ENCODE data around the gene RBM27.
"Not testable (repeated sequence)": the region's sequence is repeated elsewhere in the genome, so short reads cannot be mapped to it uniquely, and the experiment has no call there.

The RBM27 gene, protein sequence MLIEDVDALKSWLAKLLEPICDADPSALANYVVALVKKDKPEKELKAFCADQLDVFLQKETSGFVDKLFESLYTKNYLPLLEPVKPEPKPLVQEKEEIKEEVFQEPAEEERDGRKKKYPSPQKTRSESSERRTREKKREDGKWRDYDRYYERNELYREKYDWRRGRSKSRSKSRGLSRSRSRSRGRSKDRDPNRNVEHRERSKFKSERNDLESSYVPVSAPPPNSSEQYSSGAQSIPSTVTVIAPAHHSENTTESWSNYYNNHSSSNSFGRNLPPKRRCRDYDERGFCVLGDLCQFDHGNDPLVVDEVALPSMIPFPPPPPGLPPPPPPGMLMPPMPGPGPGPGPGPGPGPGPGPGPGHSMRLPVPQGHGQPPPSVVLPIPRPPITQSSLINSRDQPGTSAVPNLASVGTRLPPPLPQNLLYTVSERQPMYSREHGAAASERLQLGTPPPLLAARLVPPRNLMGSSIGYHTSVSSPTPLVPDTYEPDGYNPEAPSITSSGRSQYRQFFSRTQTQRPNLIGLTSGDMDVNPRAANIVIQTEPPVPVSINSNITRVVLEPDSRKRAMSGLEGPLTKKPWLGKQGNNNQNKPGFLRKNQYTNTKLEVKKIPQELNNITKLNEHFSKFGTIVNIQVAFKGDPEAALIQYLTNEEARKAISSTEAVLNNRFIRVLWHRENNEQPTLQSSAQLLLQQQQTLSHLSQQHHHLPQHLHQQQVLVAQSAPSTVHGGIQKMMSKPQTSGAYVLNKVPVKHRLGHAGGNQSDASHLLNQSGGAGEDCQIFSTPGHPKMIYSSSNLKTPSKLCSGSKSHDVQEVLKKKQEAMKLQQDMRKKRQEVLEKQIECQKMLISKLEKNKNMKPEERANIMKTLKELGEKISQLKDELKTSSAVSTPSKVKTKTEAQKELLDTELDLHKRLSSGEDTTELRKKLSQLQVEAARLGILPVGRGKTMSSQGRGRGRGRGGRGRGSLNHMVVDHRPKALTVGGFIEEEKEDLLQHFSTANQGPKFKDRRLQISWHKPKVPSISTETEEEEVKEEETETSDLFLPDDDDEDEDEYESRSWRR

DNA sequence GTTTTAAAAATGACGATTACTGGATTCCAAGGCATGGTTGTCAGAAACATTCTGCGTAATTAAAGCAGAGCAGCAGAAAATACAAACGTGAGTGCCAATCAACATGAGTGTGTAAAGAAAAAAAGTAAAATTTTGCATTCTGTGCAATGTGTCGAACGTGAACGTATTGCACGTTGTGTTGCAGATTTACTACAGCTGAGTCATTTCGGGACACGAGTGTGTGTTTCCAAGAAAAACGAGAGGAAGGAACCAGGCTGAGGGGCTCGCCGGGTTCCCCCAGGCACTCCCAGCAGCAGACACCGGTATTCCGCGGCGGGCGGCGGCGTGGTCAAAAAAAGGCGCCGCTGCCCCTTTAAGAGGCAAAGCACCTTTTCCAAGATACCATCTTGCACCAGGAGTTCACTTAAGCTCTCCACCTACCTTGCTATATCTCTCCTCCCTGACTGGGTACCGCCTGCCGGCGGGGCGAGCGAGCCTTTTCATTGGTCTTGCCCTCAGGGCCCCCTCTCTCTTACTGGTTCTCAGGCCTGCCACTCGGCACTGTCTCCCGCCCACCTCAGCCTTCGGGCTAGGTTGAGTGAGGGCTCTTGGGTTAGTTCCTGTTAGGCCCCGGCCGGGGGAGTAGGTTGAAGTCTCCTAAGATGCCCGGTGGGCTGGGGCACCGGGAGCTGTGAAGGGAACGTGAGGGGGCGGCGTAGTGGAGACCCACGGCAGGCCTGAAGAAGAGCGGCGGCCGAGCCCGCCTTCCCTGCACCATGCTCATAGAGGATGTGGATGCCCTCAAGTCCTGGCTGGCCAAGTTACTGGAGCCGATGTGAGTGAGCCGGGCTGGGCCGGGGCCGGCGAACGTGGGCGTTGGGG lies at the start of gene RBM27:
Gene RBM27 (plus strand): TSS at position 595 of the 861 bp plus-strand sequence. CDS start 161 bp downstream, at position 756.
- in situ Hi-C loops (cut with HindIII; ENCODE audit: low pct_ligation_motif_present, low pct_unique_long_range_greater_than_20kb, low sequenced_read_pairs): no loop called here
- DNase-seq: peak; percentile 97

DNA sequence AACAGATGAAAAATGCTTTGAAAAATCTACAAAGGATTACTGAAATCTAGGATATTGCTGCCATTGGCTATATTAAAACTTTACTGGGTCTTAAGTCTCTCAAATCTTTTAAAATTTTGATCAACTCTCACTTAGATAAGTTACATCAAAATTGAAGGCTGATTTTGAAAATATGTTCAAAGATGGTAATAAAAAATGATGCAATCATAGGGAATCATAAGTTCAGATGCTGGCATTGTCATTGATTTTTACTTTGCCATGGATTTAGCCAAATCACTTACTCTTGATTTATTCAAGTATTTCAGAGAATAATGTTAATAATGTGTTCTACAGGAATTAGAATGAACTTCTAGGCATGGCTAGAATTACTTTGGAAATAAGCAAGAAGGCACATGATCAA lies 45.1 kb upstream of the RBM27 start:
- no peak for DNase-seq
- in situ Hi-C loops (cut with HindIII; ENCODE audit: low pct_ligation_motif_present, low pct_unique_long_range_greater_than_20kb, low sequenced_read_pairs): no loop called here

DNA sequence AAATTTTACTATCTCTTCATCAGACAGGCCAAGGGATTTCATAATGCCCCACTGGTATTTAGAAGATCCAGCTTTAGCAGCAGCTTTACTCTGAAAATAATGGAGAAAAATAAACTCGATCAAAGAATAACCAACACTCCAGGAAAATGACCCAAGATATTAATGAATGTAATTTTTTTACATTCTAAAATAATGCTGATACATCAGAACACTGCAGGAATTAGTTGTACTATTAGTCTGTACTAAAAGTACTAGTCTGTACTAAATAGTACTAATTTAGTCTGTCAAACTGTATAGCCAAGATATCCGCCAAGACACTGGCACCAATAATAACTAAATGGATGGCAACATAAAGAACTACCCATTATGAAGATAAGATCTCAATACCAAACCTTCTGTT lies 39.0 kb upstream of the RBM27 start:
- no peak for DNase-seq
- in situ Hi-C loops (cut with HindIII; ENCODE audit: low pct_ligation_motif_present, low pct_unique_long_range_greater_than_20kb, low sequenced_read_pairs): no loop called here

DNA sequence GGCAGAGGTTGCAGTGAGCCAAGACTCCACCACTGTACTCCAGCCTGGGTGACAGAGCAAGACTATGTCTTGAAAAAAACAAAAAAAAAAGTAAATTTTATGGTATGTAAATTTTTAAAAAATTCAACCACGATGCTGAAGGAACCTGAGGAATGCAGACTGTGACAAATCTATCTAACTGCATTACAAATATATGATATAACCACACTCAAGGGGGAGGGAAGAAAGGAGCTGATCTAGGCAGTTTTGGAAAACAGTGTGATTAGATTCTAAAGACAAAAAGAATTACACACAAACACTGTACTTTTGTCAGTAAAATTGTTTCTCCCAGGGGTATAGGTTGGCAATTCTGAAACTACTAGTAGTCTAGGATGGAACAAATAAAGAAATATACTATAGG lies 37.9 kb upstream of the RBM27 start:
- DNase-seq: no peak
- in situ Hi-C loops (cut with HindIII; ENCODE audit: low pct_ligation_motif_present, low pct_unique_long_range_greater_than_20kb, low sequenced_read_pairs): no loop called here

DNA sequence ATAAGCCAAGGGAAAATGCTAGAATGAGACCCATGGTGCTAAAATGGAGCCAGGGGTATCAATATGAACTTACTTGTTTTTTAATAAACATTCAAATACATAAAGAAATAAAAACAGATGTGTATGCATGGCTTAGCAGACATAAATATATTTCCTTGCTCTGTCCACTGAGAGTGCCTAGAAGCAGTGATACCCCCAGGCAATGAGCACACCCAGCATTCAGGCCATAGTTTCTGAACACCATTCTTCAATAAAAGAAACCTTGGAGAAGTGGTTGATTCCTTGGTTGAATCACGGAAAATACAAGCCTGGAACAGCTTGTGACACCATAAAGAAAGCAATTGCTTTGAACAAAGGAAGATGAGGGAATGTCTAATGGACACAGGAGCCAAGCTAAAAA lies 37.5 kb upstream of the RBM27 start:
- in situ Hi-C loops (cut with HindIII; ENCODE audit: low pct_ligation_motif_present, low pct_unique_long_range_greater_than_20kb, low sequenced_read_pairs): no loop called here
- no peak for DNase-seq

DNA sequence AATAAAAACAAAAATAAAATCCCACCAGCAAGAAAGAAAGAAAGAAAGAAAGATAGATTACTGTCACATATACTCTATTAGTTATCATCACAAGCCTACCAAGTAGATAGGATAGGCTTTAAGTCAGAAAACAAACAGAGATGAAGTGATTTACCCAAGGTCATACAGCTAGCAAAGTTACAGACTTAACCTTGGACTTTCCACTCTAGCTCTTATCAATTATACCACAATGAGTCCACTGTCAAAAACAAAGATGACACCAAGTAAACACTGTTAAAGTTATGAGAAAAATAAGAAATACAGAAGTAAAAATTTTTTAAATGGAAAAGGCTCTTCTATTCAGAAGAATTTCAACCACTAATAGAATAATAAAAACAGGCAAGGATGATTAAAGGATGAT lies 34.3 kb upstream of the RBM27 start:
- in situ Hi-C loops (cut with HindIII; ENCODE audit: low pct_ligation_motif_present, low pct_unique_long_range_greater_than_20kb, low sequenced_read_pairs): no loop called here
- DNase-seq: no peak

DNA sequence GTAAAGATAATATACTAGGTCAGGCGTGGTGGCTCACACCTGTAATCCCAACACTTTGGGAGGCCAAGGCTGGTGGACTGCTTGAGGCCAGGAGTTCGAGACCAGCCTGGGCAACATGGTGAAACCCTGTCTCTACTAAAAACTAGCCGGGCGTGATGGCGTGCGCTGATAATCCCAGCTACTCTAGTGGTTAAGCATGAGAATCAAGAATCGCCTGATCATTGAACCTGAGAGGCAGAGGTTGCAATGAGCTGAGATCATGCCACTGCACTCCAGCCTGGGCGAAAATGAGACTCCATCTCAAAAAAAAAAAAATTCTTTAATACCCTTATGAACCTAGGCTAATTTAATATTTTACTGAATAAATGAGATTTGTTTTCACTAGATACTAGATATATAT lies 30.4 kb upstream of the RBM27 start:
- DNase-seq; in situ Hi-C loops (cut with HindIII; ENCODE audit: low pct_ligation_motif_present, low pct_unique_long_range_greater_than_20kb, low sequenced_read_pairs): not testable (repeated sequence)

DNA sequence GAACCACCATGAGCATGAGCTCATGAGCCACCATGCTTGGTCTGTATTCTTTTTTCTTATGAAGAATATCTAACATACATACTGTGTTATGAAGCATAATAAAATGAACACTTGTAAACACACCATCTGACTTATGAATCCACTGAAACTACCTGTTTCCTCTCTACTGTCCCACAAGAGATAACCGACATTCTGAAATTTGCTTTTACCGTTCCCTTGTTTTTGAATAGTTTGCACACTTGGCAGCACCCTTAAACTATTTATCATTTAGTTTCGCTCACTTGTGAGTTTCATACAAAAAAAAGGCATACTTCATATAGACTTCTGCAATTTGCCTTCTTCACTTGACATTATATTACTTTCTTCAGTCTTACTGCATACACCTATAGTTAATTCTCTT lies 29.8 kb upstream of the RBM27 start:
- in situ Hi-C loops (cut with HindIII; ENCODE audit: low pct_ligation_motif_present, low pct_unique_long_range_greater_than_20kb, low sequenced_read_pairs): no loop called here
- DNase-seq: no peak

DNA sequence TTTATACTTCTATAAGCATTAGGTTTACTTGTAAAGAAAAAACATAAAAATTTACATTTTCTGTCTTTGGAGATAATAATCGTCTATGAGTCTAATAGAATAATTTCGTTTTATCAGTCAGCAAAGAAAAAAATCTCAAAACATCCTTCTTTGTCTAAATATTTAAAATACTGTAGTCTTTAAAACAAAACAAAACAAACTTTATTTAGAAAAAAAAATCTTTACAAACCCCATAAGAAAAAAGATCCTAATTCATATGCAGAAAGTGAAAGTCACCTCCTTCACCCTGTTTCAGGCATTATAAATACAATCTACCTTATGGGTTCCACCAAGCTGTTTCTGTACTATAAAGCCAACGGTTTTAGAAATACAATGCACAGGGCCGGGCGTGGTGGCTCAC lies 26.6 kb upstream of the RBM27 start:
- in situ Hi-C loops (cut with HindIII; ENCODE audit: low pct_ligation_motif_present, low pct_unique_long_range_greater_than_20kb, low sequenced_read_pairs): no loop called here
- DNase-seq: no peak

DNA sequence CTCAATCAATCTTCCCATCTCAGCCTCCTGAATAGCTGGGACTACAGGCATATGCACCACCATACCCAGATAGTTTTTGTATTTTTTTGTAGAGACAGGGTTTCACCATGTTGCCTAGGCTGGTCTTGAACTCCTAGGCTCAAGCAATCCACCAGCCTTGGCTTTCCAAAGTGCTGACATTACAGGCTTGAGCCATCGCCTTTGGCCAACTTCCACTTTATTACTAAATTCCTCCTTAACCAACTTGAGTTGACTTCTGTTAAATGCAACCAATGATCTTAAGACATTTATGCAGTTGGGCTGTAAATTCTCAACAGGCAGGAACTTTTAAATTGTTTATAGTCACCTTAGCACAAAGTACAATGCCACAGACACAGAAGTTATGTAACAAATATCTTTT lies 23.7 kb upstream of the RBM27 start:
- in situ Hi-C loops (cut with HindIII; ENCODE audit: low pct_ligation_motif_present, low pct_unique_long_range_greater_than_20kb, low sequenced_read_pairs): no loop called here
- no peak for DNase-seq

DNA sequence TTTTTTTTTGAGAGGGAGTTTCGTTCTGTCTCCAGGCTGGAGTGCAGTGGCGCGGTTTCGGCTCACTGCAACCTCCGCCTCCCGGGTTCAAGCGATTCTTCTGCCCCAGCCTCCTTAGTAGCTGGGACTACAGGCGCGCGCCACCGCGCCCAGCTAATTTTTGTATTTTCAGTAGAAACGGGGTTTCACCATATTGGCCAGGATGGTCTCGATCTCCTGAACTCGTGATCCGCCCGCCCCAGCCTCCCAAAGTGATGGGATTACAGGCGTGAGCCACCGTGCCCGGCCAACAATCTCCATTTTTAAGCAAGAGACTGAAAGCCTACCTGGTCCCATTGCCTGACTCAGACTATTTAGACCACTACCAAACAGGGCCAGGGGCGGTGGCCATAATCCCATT lies 20.0 kb upstream of the RBM27 start:
- DNase-seq; in situ Hi-C loops (cut with HindIII; ENCODE audit: low pct_ligation_motif_present, low pct_unique_long_range_greater_than_20kb, low sequenced_read_pairs): not testable (repeated sequence)

DNA sequence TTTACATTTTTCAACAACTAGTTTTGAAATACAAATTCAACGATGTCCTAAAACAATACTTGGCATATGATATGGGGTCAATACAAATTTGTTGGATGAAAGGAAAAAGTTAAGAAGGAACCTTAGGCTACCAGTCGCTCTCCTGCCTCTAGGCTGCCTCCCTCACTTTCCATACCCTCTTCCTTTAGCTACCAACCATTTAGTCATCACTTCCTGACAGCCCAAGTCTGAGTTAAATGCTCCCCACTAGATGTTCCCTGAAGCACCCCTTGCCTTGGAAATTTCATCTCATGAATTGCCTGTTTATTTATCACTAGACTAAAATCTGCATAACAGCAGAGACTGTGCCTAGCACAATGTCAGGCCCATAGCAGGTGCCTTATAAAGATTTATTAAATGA lies 18.2 kb upstream of the RBM27 start:
- DNase-seq: peak; percentile 38
- in situ Hi-C loops (cut with HindIII; ENCODE audit: low pct_ligation_motif_present, low pct_unique_long_range_greater_than_20kb, low sequenced_read_pairs): no loop called here

DNA sequence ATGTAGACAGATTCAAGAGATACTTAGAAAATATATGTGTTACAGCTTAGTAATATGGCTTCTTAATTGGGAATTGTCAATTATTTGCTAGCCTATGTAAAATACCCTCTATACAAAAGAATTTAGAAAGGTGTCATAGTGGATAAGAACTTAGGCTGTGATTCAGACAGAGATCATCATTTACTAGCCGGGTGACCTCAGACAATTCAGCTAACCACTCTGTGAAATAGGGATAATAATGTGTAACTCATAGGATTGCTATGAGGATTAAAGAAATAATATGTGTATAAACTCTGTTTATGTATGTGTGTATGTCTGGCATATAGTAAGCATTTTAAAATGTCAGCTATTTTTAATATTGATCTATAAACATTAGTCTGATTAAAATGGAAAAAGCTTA lies 15.0 kb upstream of the RBM27 start:
- peak; percentile 52 for DNase-seq
- in situ Hi-C loops (cut with HindIII; ENCODE audit: low pct_ligation_motif_present, low pct_unique_long_range_greater_than_20kb, low sequenced_read_pairs): no loop called here

DNA sequence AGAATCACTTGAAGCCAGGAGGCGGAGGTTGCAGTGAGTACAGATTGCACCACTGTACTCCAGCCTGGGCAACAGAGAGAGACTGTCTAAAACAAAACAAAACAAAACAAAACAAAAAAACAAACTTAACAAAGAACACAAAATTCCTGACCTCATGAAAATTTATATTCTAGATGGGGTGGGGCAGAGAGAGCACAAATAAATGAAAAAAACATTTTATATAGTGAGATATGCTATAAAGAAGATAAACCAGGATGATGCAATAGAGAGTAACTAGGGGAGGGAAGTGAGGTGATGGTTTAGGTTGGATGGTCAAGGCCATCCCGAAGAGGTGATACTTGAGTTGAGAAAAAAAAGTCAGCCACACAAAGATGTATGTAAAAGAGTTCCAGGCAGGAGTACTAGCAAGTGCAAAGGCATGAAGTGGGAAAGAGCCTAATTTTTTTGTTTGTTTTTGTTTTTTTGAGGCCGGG lies 10.8 kb upstream of the RBM27 start:
- in situ Hi-C loops (cut with HindIII; ENCODE audit: low pct_ligation_motif_present, low pct_unique_long_range_greater_than_20kb, low sequenced_read_pairs): no loop called here
- DNase-seq: no peak

DNA sequence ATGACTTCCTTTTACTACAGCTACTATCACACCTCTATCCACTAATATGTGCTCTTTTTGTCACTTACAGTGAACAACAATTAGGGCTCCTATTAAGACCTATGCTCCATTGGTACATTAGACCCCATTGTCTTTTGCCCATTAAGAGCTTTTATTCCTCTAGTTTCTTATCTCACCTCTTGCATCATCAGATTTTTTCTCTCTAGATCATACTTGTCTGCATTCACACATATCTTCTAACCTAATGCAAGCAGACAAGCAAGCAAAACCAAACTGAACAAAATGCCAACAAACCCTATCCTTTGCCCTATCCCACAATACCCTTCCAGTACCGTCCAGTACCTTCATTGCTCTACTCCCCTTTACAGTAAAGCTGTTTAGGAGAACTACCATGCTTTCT lies 10.1 kb upstream of the RBM27 start:
- in situ Hi-C loops (cut with HindIII; ENCODE audit: low pct_ligation_motif_present, low pct_unique_long_range_greater_than_20kb, low sequenced_read_pairs): no loop called here
- no peak for DNase-seq

DNA sequence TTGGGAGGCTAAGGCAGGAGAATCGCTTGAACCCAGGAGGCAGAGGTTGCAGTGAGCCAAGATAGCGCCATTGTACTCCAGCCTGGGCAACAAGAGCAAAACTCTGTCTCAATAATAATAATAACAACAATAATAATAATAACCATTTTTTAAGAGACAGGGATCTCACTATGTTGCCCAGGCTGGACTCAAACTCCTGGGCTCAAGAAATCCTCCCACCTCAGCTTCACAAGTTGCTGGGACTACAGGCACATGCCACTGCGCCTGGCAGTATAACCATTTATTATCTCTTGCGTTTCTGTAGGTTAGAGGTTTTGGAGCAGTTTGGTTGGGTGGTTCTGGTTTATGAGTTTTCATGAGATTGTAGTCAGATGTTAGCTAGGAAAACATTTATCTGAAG lies 8.4 kb upstream of the RBM27 start:
- DNase-seq; in situ Hi-C loops (cut with HindIII; ENCODE audit: low pct_ligation_motif_present, low pct_unique_long_range_greater_than_20kb, low sequenced_read_pairs): not testable (repeated sequence)

DNA sequence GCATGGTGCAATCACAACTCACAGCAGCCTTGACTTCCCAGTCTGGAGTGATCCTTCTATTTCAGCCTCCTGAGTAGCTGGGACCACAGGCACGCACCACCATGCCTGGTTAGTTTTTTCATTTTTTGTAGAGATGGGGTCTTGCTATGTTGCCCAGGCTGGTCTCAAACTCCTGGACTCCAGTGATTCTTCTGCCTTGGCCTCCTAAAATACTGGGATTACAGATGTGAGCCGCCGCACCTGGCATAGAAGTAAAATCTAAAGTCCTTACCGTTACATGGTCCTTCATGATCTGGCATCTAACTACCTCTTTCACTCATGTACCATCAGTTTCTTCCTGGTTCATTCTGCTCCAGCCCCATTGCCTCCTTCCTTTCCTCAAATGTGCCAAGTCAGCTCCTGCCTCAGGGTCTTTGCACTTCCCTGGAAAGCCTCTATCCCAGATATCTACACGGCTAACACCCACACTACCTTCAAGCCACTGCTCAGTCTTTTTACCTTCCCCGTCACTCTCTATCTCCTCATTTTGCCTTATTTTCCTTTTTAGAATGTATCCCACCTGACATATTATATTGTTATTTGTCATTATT lies 6.9 kb upstream of the RBM27 start:
- in situ Hi-C loops (cut with HindIII; ENCODE audit: low pct_ligation_motif_present, low pct_unique_long_range_greater_than_20kb, low sequenced_read_pairs): no loop called here
- no peak for DNase-seq

DNA sequence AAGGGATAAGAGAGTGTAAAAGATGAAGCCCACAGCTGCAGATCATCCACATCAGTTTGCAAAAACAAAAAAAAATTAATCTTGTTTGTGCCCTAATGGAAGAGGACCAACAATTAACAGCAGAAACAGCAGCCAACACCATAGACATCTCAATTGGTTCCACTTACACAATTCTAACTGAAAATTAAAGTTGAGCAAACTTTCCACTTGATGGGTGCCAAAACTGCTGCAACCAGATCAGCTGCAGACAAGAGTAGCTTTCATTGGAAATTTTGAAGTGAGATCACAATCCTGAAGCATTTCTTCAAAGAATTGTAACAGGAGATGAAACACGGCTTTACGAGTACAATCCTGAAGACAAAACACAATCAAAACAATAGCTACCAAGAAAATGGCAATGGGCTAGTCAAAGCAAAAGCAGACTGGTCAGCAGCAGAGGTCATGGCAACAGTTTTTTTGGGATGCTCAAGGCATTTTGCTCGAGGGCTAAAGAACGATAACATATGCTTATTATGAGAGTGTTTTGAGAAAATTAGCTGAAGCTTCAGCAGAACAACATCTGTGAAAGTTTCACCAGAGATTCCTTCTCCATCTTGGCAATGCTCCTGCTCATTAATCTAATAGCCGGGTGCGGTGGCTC lies 4.1 kb upstream of the RBM27 start:
- DNase-seq: no peak
- in situ Hi-C loops (cut with HindIII; ENCODE audit: low pct_ligation_motif_present, low pct_unique_long_range_greater_than_20kb, low sequenced_read_pairs): no loop called here

Measured in ACHN (cell line).